ENCODE data around the gene LRWD1.
"Not testable (repeated sequence)": the region's sequence is repeated elsewhere in the genome, so short reads cannot be mapped to it uniquely, and the experiment has no call there.

The LRWD1 gene

GRCh38 chr7:102444961-102445673, 19.7 kb upstream of the LRWD1 start:
- no peak for FAIRE-seq

GRCh38 chr7:102445674-102446071, 19.1 kb upstream of the LRWD1 start:
- no peak for FAIRE-seq

GRCh38 chr7:102446387-102447156, 18.2 kb upstream of the LRWD1 start:
- FAIRE-seq: no peak

- no peak for FAIRE-seq
These were observed 17.5 kb upstream of the LRWD1 start for GRCh38 chr7:102447311-102447710.

GRCh38 chr7:102449136-102449535, 15.6 kb upstream of the LRWD1 start:
- FAIRE-seq: no peak

- FAIRE-seq: no peak
These were observed 14.5 kb upstream of the LRWD1 start for GRCh38 chr7:102450242-102450641.

GRCh38 chr7:102451371-102452054, 13.3 kb upstream of the LRWD1 start:
- FAIRE-seq: no peak

GRCh38 chr7:102452451-102452850, 12.3 kb upstream of the LRWD1 start:
- no peak for FAIRE-seq

GRCh38 chr7:102453319-102453718, 11.5 kb upstream of the LRWD1 start:
- no peak for FAIRE-seq

- no peak for FAIRE-seq
These were observed 10.3 kb upstream of the LRWD1 start for GRCh38 chr7:102454468-102454867.

- FAIRE-seq: not testable (repeated sequence)
These were observed 9.9 kb upstream of the LRWD1 start for GRCh38 chr7:102454932-102455331.

- no peak for FAIRE-seq
These were observed 9.2 kb upstream of the LRWD1 start for GRCh38 chr7:102455596-102455995.

- no peak for FAIRE-seq
These were observed 8.5 kb upstream of the LRWD1 start for GRCh38 chr7:102456327-102456726.

- no peak for FAIRE-seq
These were observed 7.3 kb upstream of the LRWD1 start for GRCh38 chr7:102457352-102457924.

GRCh38 chr7:102459221-102459844, 5.5 kb upstream of the LRWD1 start:
- no peak for FAIRE-seq

- FAIRE-seq: no peak
These were observed 4.3 kb upstream of the LRWD1 start for GRCh38 chr7:102460467-102460866.

- no peak for FAIRE-seq
These were observed 775 bp upstream of the LRWD1 start for GRCh38 chr7:102463841-102464576.

GRCh38 chr7:102466097-102466496, 1.3 kb downstream of the LRWD1 start:
- no peak for FAIRE-seq

GRCh38 chr7:102467581-102468477, 3.0 kb downstream of the LRWD1 start:
- FAIRE-seq: no peak

GRCh38 chr7:102468478-102469350, 3.9 kb downstream of the LRWD1 start:
- no peak for FAIRE-seq

Data from endometrium (tissue), 2 donors.